ENCODE measurements around the gene MAP3K14.
A peak's percentile ranks its signal among the peaks of the same experiment; 100 is the strongest.

The MAP3K14 gene

DNA sequence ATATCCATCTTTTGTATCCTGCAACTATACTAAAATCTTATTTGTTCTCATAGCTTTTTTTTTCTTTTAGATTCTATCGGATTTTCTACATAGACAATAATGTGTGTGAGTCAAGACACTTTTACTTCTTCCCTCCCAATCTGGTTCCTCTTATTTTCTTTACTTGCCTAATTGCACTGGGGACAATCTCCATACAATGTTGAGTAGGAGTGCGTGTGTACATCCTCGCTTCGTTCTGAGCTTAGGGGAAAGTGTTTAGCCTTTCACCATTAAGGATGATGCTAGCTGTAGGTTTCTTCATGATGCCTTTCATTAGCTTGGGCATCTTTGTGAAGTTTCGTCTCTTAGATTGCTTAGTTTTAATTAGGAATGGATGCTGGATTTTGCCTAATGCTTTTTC lies 57.8 kb downstream of the MAP3K14 start:
- H3K36me3 ChIP-seq (ENCODE audit: control insufficient read depth, low read length) = peaks cover 12% of the 10 kb centered on the region
- no peak overlapping the region for H3K27ac ChIP-seq (ENCODE audit: low read depth, low read length)
- no peaks in the 10 kb centered on the region for H3K9me2 ChIP-seq (replicated peaks; ENCODE audit: control insufficient read depth, low read length)
- peaks cover 16% of the 10 kb centered on the region for H3K4me1 ChIP-seq (ENCODE audit: control insufficient read depth, low read length)
- H3K27me3 ChIP-seq (ENCODE audit: control insufficient read depth, low read length) = no peaks in the 10 kb centered on the region
- no peaks in the 10 kb centered on the region for H3K79me2 ChIP-seq (ENCODE audit: control insufficient read depth, low read length)
- H3K4me3 ChIP-seq (ENCODE audit: low read length) = no peak overlapping the region
- H4K20me1 ChIP-seq (ENCODE audit: control insufficient read depth, insufficient read depth, low read depth, low read length) = no peaks in the 10 kb centered on the region
- no peaks in the 10 kb centered on the region for H3K9me3 ChIP-seq (ENCODE audit: control insufficient read depth, insufficient read depth, low read length)
- no peak overlapping the region for H3K4me2 ChIP-seq (ENCODE audit: low read length)
- H3F3A ChIP-seq (ENCODE audit: control insufficient read depth, insufficient read depth) = peaks cover 6% of the 10 kb centered on the region; the same call in 1 of the 2 replicates
- TF ChIP-seq CTCF (IDR thresholded peaks at IDR 0.05; ENCODE audit: low read depth, low read length, poor library complexity, severe bottlenecking) (no peak), EZH2phosphoT487 (IDR thresholded peaks at IDR 0.05; ENCODE audit: borderline replicate concordance, low read length) (no peak)

- Histone ChIP-seq H4K20me1 (ENCODE audit: control insufficient read depth, insufficient read depth, low read depth, low read length) (no peaks in the 10 kb centered on the region), H3K4me3 (ENCODE audit: low read length) (no peak overlapping the region), H3K9me3 (ENCODE audit: control insufficient read depth, insufficient read depth, low read length) (no peaks in the 10 kb centered on the region), H3K9me2 (replicated peaks; ENCODE audit: control insufficient read depth, low read length) (no peaks in the 10 kb centered on the region), H3K4me1 (ENCODE audit: control insufficient read depth, low read length) (peaks cover 8% of the 10 kb centered on the region), H3K4me2 (ENCODE audit: low read length) (no peak overlapping the region), H3K27me3 (ENCODE audit: control insufficient read depth, low read length) (no peaks in the 10 kb centered on the region), H3K79me2 (ENCODE audit: control insufficient read depth, low read length) (no peaks in the 10 kb centered on the region), H3K27ac (ENCODE audit: low read depth, low read length) (no peak overlapping the region), H3K36me3 (ENCODE audit: control insufficient read depth, low read length) (no peaks in the 10 kb centered on the region), H3F3A (ENCODE audit: control insufficient read depth, insufficient read depth) (peaks cover 4% of the 10 kb centered on the region; the same call in 1 of the 2 replicates)
- TF ChIP-seq EZH2phosphoT487 (IDR thresholded peaks at IDR 0.05; ENCODE audit: borderline replicate concordance, low read length) = no peak
- no peak for TF ChIP-seq CTCF (IDR thresholded peaks at IDR 0.05; ENCODE audit: low read depth, low read length, poor library complexity, severe bottlenecking)
Measured at GRCh38 chr17:45257115-45257514, 59.7 kb downstream of the MAP3K14 start.

- Histone ChIP-seq H3K9me3 (ENCODE audit: control insufficient read depth, insufficient read depth, low read length) (no peaks in the 10 kb centered on the region), H4K20me1 (ENCODE audit: control insufficient read depth, insufficient read depth, low read depth, low read length) (no peaks in the 10 kb centered on the region), H3K9me2 (replicated peaks; ENCODE audit: control insufficient read depth, low read length) (no peaks in the 10 kb centered on the region), H3K79me2 (ENCODE audit: control insufficient read depth, low read length) (no peaks in the 10 kb centered on the region), H3F3A (ENCODE audit: control insufficient read depth, insufficient read depth) (peaks cover 4% of the 10 kb centered on the region; the same call in 1 of the 2 replicates), H3K4me3 (ENCODE audit: low read length) (no peak overlapping the region), H3K4me1 (ENCODE audit: control insufficient read depth, low read length) (peaks cover under 1% of the 10 kb centered on the region; the same call in 1 of the 2 replicates), H3K36me3 (ENCODE audit: control insufficient read depth, low read length) (no peaks in the 10 kb centered on the region), H3K27ac (ENCODE audit: low read depth, low read length) (no peak overlapping the region), H3K27me3 (ENCODE audit: control insufficient read depth, low read length) (no peaks in the 10 kb centered on the region), H3K4me2 (ENCODE audit: low read length) (no peak overlapping the region)
- peak; percentile 8 for TF ChIP-seq CTCF (IDR thresholded peaks at IDR 0.05; ENCODE audit: low read depth, low read length, poor library complexity, severe bottlenecking)
- TF ChIP-seq EZH2phosphoT487 (IDR thresholded peaks at IDR 0.05; ENCODE audit: borderline replicate concordance, low read length) = no peak
Measured at GRCh38 chr17:45256114-45256966, 60.5 kb downstream of the MAP3K14 start.

All from DOHH2 (cell line).